Muscle layer of duodenum (tissue), 2 donors: ENCODE data around the gene DET1.

Experiments
- H3K27ac ChIP-seq: one replicate; pipeline ENCODE4 v1.7.0; 2013; ENCODE audit warnings: mild to moderate bottlenecking, low read length
- H3K27me3 ChIP-seq: one replicate; pipeline ENCODE4 v1.7.0; 2013; ENCODE audit warnings: low read depth, mild to moderate bottlenecking, control low read depth, low read length
- H3K36me3 ChIP-seq, 2 donors: one replicate each; pipeline ENCODE4 v1.7.0; 2013; ENCODE audit warnings: low read length in 2 of 2, control low read depth in 1 of 2, mild to moderate bottlenecking in 1 of 2; ENCODE audit not compliant: insufficient read depth in 2 of 2, control insufficient read depth in 1 of 2
- H3K4me1 ChIP-seq, 2 donors: one replicate each; pipeline ENCODE4 v1.7.0; 2013; ENCODE audit warnings: low read length in 2 of 2, mild to moderate bottlenecking in 2 of 2, control low read depth in 1 of 2, moderate library complexity in 1 of 2; ENCODE audit not compliant: insufficient read depth in 2 of 2, control insufficient read depth in 1 of 2
- H3K4me3 ChIP-seq, 2 donors: one replicate each; pipeline ENCODE4 v1.7.0; 2013; ENCODE audit warnings: low read length in 2 of 2, low read depth in 1 of 2, mild to moderate bottlenecking in 1 of 2
- H3K9me3 ChIP-seq, 2 donors: one replicate each; pipeline ENCODE4 v1.7.0; 2013; ENCODE audit warnings: low read length in 2 of 2, control low read depth in 1 of 2, mild to moderate bottlenecking in 1 of 2; ENCODE audit not compliant: control insufficient read depth in 1 of 2
- donor health status: healthy.

DET1 gene

DNA sequence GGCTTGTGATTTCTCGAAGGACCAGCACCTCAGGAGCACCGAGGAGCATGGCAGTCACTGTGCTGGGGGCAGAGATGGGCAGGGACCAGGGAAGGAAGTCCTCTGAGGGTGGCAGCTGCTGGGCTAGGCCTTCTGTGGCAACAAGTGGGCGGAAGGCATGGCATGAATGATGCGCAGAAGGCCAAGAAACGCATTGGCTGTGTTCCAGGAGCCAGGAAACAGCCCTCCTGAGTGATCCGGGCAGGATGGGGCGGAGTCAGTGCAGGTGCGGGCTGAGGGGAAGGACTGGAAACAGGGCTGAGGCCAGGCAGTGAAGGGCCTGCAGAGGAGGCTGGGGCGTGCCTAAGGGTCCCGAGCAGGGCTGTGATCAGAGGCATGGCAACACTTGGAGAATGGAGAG is 55.3 kb downstream of the DET1 start:
- Histone ChIP-seq H3K9me3 (no peaks in the 10 kb centered on the region), H3K27ac (no peak overlapping the region), H3K36me3 (peaks cover 0 to 19% of the 10 kb centered on the region in 2 donors), H3K27me3 (no peaks in the 10 kb centered on the region), H3K4me1 (no peaks in the 10 kb centered on the region), H3K4me3 (no peak overlapping the region)

DNA sequence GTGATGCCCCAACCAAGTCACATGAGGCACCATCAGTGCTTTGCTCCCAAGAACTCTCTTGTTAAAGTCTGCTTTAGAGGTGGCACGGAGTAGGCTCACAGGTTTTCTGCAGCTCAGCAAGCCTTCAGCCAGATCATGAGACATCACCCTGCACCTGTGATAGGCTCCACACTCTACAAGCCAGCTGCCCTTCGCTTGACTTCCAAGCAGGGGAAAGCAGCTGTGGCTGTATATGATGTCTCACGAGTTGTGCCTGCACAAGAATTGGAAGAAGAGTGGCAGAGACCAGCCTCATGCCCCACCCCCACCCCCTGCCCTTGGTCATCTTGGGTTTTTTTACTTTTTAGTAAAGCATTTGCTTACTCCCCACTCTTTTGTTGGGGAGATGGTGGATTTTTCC is 56.4 kb downstream of the DET1 start:
- peaks cover 0 to 8% of the 10 kb centered on the region in 2 donors for H3K36me3 ChIP-seq
- H3K4me3 ChIP-seq, result no peak overlapping the region
- H3K27ac ChIP-seq, result no peak overlapping the region
- H3K9me3 ChIP-seq, result no peaks in the 10 kb centered on the region
- no peaks in the 10 kb centered on the region for H3K4me1 ChIP-seq
- no peaks in the 10 kb centered on the region for H3K27me3 ChIP-seq

DNA sequence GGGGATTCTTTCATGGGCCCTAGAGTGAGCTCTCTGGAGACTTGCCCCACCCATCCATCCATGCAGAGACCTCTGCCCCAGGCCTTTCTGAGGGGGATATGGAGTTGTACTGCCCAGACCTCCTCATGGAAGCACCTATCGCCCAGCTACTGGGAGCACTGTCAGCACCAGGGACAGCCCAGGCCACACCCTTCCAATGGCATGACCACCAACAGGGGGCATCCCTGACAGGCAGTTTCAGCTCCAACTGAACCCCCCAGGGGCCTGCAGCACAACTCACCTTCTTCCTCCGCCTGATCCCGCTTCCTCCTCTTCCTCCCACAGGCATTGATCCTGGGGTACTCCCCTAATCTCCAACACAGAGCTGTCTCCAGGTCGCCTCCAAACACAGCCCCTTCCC is 57.2 kb downstream of the DET1 start:
- Histone ChIP-seq H3K27me3 (no peaks in the 10 kb centered on the region), H3K4me3 (no peak overlapping the region), H3K9me3 (no peaks in the 10 kb centered on the region), H3K4me1 (no peaks in the 10 kb centered on the region), H3K36me3 (peaks cover 0 to 8% of the 10 kb centered on the region in 2 donors), H3K27ac (no peak overlapping the region)

DNA sequence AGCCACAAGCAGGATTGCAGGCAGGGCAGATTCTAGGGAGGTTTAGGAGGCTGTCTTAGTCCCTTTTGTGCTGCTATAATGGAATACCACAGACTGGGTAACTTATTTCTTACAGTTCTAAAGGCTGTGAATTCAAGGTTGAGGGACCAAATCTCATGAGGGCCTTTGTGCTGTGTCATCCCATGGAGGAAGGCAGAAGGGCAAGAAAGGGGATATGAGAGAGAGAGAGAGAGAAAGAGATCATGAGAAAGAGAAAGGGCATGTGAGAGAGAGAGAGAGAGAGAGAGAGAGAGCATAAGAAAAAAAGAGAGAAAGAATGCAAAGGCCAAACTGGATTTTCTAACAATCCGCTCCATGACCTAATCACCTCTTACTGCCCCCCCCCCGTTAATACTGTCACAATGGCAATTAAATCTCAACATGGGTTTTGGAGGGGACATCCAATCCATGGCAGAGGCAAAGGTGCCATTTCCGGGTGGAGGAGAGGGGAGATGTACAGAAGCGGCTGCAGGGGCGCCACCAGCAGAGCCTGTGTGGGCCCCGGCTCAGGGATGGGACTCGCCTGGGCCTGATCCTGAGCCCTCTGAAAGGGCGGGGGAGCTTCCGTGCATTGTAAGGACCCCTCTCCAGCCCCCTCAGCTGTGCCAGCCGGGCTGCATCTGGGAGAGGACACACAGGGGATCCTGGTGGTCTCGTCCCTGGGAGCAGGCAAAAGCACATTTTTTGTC is 58.5 kb downstream of the DET1 start:
- Histone ChIP-seq H3K27ac (no peak overlapping the region), H3K4me1 (no peaks in the 10 kb centered on the region), H3K27me3 (no peaks in the 10 kb centered on the region), H3K4me3 (no peak overlapping the region), H3K9me3 (no peaks in the 10 kb centered on the region), H3K36me3 (no peaks in the 10 kb centered on the region)

DNA sequence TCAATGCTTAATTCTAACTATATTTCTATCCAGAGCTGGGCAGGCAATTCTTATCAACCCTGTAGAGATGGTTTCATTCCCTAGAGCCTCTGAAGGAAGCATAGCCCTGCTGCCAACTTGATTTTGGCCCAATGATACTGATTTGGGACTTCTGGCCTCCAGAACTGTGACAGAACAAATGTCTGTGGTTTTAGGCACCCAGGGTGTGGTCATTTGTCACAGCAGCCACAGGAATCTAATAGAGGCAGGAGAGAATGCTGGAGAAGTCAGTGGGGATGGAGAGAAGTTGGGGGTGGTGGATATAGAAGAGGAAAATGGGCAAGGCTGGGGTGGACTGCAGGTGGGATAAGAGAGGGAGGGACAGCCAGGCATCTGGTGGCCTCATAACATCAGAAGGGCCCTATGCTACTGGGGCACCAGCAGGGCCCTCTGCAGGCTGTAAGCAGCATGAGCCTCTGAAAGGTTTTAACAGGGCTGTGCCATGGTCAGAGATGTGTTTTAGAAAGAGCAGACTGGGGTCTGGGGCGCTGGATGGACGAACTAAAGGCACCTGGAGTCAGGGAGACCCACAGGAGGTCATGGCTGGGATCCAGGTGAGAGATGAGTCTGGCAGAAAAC is 59.2 kb downstream of the DET1 start:
- Histone ChIP-seq H3K27me3 (no peaks in the 10 kb centered on the region), H3K27ac (no peak overlapping the region), H3K36me3 (no peaks in the 10 kb centered on the region), H3K4me1 (no peaks in the 10 kb centered on the region), H3K4me3 (no peak overlapping the region), H3K9me3 (no peaks in the 10 kb centered on the region)

DNA sequence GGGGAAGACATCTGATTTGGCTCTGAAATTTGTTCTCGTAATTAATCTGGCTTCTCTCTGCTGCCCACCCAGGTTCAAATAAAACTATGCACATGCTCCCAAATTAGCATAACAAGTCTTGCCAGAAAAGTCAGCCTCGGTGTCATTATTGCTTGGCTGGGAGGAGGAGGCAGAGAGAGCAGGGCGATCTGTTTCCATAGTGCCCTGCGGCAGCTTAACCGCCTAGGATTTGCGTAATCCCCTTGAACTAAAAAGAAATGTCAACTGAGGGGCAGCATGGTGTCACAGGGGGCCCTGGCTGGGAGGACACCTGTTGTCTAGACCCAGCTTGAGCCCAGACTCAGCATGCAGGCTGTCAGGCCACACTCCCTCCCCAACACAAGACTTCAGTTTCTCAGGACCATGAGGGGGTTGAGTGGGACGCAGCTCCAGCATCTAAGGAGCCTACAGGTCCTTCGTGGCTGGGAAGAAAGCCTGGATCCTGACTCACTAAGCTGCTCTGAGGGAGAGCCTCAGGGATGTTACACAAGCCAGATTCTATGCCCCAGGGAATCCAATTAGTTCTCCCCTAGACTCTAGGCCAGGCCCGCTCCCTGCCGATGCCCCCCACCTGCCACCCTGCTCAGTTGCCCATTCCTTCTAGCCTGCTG is 61.7 kb downstream of the DET1 start:
- Histone ChIP-seq H3K27ac (no peak overlapping the region), H3K9me3 (no peaks in the 10 kb centered on the region), H3K4me1 (no peaks in the 10 kb centered on the region), H3K4me3 (no peak overlapping the region), H3K36me3 (no peaks in the 10 kb centered on the region), H3K27me3 (no peaks in the 10 kb centered on the region)

DNA sequence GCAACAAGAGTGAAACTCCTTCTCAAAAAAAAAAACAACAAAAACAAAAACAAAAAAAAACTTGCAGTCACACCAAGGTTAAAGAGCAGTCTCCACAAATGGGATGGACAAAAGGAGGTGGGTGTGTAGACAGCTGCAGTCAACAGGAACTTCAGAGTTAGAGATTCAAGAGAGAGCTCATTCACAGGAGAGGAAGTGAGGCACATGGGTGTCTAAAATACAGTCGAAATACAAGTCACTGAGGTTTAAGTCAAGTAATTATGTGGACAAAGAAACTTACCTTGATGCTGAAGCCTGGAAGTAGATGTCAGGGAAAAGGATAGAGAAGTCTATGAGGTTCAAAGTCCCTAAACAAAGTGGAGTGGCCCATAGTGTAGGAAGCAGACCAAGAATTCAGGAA is 64.2 kb downstream of the DET1 start:
- no peaks in the 10 kb centered on the region for H3K9me3 ChIP-seq
- H3K4me1 ChIP-seq, result no peaks in the 10 kb centered on the region
- no peak overlapping the region for H3K4me3 ChIP-seq
- no peak overlapping the region for H3K27ac ChIP-seq
- peaks cover 13% of the 10 kb centered on the region in 2 donors for H3K36me3 ChIP-seq
- no peaks in the 10 kb centered on the region for H3K27me3 ChIP-seq

DNA sequence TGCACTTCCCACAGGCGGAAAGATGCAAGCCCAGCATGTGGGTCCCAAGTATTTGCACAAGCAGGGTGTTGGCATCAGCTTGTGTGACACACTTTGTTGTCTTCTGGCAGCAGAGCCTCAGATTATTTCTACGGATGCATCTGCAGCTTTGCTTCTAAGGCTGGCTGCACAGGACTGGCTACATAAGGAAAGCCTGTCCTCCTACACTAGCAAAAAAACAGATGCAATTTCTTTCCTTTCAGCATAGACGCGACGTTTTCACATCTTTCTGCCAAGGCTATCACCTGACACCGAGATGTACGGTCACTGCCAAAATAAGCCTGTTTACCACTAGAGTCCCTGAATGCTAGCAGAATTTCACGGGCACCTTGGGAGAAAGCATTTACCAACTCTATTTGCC is 65.5 kb downstream of the DET1 start:
- Histone ChIP-seq H3K4me3 (no peak overlapping the region), H3K27me3 (no peaks in the 10 kb centered on the region), H3K4me1 (no peaks in the 10 kb centered on the region), H3K36me3 (peaks cover 18 to 19% of the 10 kb centered on the region in 2 donors), H3K27ac (no peak overlapping the region), H3K9me3 (no peaks in the 10 kb centered on the region)

DNA sequence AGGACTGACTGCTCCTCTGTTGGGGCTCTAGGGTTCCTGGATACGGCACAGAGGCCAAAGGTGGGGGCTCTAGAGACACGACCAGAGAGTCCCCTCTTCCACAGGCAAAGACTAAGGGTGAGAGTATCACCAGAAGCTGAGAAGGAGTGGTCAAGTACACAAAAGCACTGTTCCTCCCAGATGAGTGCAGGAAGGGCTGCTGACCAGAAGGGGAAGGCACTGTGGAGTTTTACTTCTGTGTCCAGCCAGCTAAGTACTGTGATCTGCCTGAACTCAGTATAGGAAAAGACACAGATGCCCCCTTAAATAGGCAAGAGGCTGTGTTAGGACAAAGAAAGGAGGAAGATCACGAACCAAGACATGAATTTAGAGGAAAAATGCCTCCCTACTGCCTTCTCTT is 67.3 kb downstream of the DET1 start:
- Histone ChIP-seq H3K4me3 (no peak overlapping the region), H3K27me3 (no peaks in the 10 kb centered on the region), H3K4me1 (no peaks in the 10 kb centered on the region), H3K27ac (no peak overlapping the region), H3K36me3 (peaks cover 18 to 33% of the 10 kb centered on the region in 2 donors), H3K9me3 (no peaks in the 10 kb centered on the region)

DNA sequence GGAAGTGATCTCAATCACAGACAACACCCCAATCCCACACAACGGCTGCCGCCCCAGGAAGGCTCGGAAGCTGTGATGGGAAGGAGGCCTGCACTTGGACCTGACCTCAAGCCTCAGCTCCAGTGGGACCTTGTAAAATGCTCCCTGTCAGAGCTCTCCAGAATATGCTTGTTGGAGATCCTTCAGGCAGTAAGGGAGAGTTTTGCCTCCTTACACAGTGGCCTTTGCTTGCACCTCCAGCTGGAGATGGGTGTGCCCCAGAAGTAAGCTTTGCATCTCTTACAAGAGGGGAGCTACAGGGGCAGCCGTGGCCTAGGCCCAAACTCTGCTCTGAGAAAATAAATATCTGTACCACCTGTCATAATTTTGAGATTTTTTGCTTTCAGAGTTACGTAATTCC is 68.6 kb downstream of the DET1 start:
- H3K27ac ChIP-seq, result no peak overlapping the region
- peaks cover 25 to 41% of the 10 kb centered on the region in 2 donors for H3K36me3 ChIP-seq
- no peaks in the 10 kb centered on the region for H3K9me3 ChIP-seq
- no peak overlapping the region for H3K4me3 ChIP-seq
- no peaks in the 10 kb centered on the region for H3K4me1 ChIP-seq
- H3K27me3 ChIP-seq, result no peaks in the 10 kb centered on the region

DNA sequence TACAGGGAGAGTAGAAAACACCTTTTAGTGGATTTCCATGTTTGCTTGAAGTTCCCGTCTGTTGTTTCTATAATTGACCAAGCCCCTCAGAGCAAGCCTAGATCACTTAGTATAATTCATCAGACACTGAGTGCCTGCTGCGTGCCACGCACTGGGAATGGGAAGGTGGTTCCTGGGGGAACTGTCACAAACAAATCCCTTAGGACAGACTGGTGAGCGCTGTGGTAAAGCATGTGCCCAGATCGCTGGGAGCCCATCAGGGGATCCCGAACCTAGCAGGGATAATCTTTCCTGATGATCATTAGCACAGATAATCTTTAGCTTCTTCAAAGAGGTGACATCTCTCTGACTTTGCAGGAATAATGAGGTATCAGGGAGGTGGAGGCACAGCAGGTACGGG is 69.4 kb downstream of the DET1 start:
- H3K4me3 ChIP-seq, result no peak overlapping the region
- no peak overlapping the region for H3K27ac ChIP-seq
- H3K27me3 ChIP-seq, result no peaks in the 10 kb centered on the region
- peaks cover 25 to 48% of the 10 kb centered on the region in 2 donors for H3K36me3 ChIP-seq
- no peaks in the 10 kb centered on the region for H3K4me1 ChIP-seq
- H3K9me3 ChIP-seq, result no peaks in the 10 kb centered on the region
